ENCODE data around the gene SPIRE1. TPM values are rescaled to one million over a fixed set of nuclear protein-coding genes. Genes with fewer than 3 reads are reported as not detected.

Gene SPIRE1
- total RNA-seq, 1 experiment from 2014 or later: 14.5 TPM

DNA sequence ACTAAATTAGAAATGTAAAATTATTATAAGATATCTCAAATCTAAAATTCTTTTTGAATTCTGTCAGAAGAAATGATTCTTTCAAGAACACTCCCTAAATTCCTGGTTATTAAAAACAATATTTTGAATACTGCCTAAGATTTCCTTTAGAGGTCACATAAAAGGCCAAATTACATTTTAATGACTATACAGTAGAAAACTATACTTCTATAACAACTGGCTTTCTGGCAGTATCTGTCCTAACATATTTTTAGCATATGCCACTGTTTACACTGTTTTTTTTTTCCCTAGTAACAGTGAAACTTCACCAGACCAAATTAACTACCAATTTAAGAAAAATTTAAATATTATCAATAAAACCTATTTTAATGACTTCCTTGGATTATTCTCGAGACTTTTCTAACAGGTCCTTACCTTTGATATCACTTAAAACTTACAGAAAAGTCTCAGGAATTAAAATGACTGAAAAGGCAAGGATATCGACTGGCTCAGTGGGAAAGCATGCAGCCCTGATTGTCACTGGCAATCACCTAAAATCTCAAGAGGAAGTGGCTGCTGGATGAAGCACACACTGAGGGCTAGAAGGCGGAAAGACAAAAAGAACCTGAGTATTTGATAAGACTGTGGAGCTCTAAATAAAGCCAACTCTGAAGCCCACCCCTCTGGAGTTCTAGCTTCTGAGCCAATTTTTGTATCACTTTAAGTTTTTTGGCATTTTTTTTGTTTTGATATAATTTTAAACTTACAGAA lies 59.6 kb downstream of the SPIRE1 start:
- Histone ChIP-seq H3K27me3 (ENCODE audit: control insufficient read depth, insufficient read depth, low read length) (no peaks in the 10 kb centered on the region), H3K4me3 (ENCODE audit: insufficient read depth, low read depth, low read length) (no peak overlapping the region), H3K36me3 (replicated peaks; ENCODE audit: control insufficient read depth, insufficient read depth, low read length) (no peaks in the 10 kb centered on the region)
- DNase-seq: no peak

DNA sequence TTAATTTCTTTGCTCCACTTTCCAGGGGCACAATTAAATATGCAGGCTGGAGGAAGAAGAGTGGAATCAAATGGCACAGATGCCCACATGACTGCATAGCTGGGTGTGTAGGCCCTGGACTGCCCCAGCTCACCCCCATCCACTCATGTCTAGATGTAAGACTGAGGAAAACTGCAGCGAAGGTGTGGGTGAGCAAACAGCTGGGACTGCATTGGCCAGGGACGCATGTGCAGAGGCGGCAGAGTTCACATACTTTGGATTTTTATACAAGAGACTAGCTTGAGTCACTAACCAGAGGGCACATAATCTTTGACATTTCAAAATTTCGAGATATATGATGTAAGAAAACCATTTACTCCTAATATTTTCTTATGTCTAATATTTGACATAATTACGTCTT lies 60.1 kb downstream of the SPIRE1 start:
- Histone ChIP-seq H3K36me3 (replicated peaks; ENCODE audit: control insufficient read depth, insufficient read depth, low read length) (no peaks in the 10 kb centered on the region), H3K27me3 (ENCODE audit: control insufficient read depth, insufficient read depth, low read length) (no peaks in the 10 kb centered on the region), H3K4me3 (ENCODE audit: insufficient read depth, low read depth, low read length) (no peak overlapping the region)
- no peak for DNase-seq

DNA sequence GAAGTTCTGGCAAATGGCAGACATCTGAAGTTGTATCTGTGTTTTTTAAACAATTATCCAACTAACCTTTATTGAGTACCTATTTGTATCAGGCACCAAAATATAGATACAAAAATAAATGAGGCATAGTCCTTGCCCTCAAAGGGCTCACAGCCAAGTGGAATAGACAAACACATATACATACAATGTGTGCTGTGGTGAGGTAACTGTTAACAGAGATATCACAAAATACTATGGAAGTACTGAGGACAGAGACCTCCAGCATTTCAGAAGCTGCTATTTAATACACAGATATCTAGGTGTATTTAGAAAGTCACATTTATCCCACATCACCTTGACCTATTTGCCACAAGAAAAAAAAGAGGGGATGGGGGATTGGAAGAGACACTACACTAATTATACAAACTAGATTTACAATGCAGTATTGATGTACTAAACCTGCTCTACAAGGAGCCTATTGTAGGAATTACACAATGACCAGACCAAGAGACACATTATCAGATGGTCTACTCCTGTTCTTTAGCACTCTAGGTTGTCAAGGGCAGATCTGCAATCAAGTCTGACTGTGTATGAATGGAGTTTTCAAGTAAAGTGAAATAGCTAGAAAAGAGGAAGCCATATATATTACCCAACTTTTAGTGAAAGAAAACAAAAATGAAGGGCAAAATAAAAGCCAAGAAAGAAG lies 62.2 kb downstream of the SPIRE1 start:
- H3K36me3 ChIP-seq (replicated peaks; ENCODE audit: control insufficient read depth, insufficient read depth, low read length): no peaks in the 10 kb centered on the region
- DNase-seq: no peak
- no peaks in the 10 kb centered on the region for H3K27me3 ChIP-seq (ENCODE audit: control insufficient read depth, insufficient read depth, low read length)
- no peak overlapping the region for H3K4me3 ChIP-seq (ENCODE audit: insufficient read depth, low read depth, low read length)

DNA sequence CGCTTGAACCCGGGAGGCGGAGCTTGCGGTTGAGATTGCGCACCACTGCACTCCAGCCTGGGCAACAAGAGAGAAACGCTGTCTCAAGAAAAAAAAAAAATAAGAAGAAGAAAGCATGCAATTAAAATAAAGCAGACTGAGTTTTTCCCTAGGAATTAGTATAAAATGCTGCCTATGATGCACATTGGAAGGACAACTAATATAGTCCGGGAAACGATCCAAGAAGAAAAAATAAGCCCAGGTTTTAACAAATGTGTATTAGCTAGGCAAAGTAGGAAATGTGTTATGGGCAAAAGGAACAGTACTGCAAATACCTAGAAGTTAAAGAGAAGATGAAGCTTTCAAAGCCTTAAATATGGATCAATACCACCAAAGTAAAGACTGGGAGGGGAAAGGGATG lies 64.0 kb downstream of the SPIRE1 start:
- H3K27me3 ChIP-seq (ENCODE audit: control insufficient read depth, insufficient read depth, low read length): no peaks in the 10 kb centered on the region
- no peak overlapping the region for H3K4me3 ChIP-seq (ENCODE audit: insufficient read depth, low read depth, low read length)
- DNase-seq: no peak
- no peaks in the 10 kb centered on the region for H3K36me3 ChIP-seq (replicated peaks; ENCODE audit: control insufficient read depth, insufficient read depth, low read length)

DNA sequence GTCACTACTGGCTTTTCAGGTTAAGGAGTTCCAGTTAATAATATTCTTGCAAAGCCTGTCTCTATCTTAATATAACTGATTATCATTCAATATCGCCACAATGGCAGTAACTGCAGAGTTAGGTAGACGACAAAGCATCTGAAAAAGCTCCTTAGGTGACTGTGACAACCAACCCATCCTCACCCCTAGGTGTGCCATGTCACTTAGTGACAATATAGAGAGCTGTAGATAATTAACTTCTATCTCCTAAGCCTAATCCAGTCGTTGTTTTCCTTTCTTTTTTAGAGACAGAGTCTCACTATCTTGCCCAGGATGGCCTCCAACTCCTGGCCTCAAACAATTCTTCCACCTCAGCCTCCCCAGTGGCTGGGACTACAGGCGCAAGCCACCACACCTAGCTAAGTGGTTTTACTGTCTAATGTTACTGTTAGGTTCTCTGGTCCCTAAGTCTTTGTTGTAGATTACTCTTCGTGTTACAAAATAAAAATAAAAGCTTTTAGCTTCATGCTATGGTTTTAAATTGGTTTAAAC lies 65.2 kb downstream of the SPIRE1 start:
- no peak for DNase-seq
- H3K27me3 ChIP-seq (ENCODE audit: control insufficient read depth, insufficient read depth, low read length): no peaks in the 10 kb centered on the region
- H3K4me3 ChIP-seq (ENCODE audit: insufficient read depth, low read depth, low read length): no peak overlapping the region
- H3K36me3 ChIP-seq (replicated peaks; ENCODE audit: control insufficient read depth, insufficient read depth, low read length): no peaks in the 10 kb centered on the region

DNA sequence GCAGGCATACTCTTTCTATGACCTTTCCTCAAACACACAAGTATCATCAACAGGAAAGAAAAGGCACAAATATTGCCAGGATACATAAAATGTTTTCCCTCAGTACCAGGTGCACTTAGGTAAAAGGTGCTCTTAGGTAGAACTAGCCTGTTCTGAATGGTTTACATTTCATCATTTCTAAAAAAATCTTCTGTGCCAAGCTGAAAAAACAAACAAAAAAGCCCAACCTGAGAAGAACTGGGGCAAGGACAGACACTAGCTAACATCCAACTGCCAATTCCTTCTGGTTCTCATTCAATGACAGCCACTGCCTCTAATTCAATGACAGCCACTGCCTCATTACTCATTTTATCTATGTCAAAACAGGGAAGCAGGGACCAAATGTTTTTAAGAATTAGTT lies 68.5 kb downstream of the SPIRE1 start:
- no peak overlapping the region for H3K4me3 ChIP-seq (ENCODE audit: insufficient read depth, low read depth, low read length)
- H3K36me3 ChIP-seq (replicated peaks; ENCODE audit: control insufficient read depth, insufficient read depth, low read length): no peaks in the 10 kb centered on the region
- DNase-seq: no peak

DNA sequence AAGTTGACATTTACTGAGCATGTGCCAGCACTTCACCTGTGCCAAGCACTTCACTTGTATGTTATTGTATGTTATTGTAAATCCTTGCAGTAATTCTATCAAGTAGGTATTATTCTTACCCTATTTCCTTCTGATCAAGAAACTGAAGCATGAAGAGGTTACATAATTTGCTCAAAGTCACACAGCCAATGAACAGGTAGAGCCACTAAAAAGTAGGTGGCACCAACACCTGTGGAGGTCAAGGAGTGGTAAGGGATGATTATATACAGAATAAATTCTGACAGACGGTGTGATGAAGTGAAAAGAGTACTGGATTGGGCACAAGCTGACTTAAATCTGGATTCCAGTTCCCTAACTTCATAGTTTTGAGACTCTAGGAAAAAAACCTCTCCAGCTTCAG lies 71.0 kb downstream of the SPIRE1 start:
- DNase-seq: no peak
- H3K27me3 ChIP-seq (ENCODE audit: control insufficient read depth, insufficient read depth, low read length): no peaks in the 10 kb centered on the region
- H3K36me3 ChIP-seq (replicated peaks; ENCODE audit: control insufficient read depth, insufficient read depth, low read length): no peaks in the 10 kb centered on the region
- no peak overlapping the region for H3K4me3 ChIP-seq (ENCODE audit: insufficient read depth, low read depth, low read length)

More for the DNA sequence above, 68.5 kb downstream of the SPIRE1 start:
- H3K27me3 ChIP-seq (ENCODE audit: control insufficient read depth, insufficient read depth, low read length): no peaks in the 10 kb centered on the region

DNA sequence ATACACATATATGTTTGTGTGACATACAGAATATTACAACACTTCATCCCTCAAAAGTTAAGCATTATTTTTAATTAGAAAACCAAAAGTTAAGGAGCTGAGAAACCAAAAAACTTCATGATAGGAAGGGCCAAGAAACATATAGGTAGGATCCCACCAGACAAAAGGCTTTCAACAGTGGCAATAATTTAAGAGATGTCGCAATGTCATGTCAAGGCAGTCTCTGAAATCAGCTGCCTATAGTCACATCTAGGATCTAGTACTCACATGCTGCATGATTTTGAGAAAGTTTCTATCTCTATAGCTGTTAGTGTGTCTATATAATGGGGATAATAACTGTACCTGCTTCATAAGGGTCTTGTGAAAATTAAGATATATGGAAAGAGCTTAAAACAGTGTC lies 72.7 kb downstream of the SPIRE1 start:
- Histone ChIP-seq H3K36me3 (replicated peaks; ENCODE audit: control insufficient read depth, insufficient read depth, low read length) (no peaks in the 10 kb centered on the region), H3K4me3 (ENCODE audit: insufficient read depth, low read depth, low read length) (no peak overlapping the region), H3K27me3 (ENCODE audit: control insufficient read depth, insufficient read depth, low read length) (no peaks in the 10 kb centered on the region)
- DNase-seq: no peak

DNA sequence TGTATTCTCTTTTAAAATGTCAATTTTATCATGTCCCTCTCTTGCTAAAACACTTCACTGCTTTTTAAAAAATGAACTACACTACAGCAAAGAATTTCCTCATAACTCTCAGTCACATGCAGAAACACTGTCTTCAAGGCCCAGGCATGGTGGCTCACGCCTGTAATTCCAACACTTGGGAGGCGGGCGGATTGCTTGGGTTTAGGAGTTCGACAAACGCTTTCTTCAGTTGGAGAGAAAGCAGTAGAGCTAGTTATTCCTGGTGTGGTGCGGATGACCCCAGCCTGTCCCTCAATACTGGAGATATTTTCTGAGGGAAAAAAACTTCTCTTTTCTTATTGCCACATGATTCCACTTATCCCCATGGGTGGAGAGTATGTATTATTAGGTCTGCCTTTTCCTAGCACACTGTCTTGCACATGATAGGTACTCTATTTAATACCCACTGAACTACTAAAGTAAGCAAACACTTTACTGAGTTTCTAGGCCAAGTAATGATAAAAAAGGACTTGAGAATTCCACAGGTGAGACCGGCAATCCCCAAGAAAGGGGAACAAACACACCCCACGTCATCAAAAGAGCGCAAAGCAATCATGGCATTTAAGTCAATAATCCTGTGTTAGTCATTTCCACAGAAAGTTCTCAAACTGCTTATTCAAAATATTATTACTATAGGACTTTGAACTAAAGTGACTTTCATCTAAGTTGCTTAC lies 77.1 kb downstream of the SPIRE1 start:
- DNase-seq: no peak
- Histone ChIP-seq H3K27me3 (ENCODE audit: control insufficient read depth, insufficient read depth, low read length) (no peaks in the 10 kb centered on the region), H3K4me3 (ENCODE audit: insufficient read depth, low read depth, low read length) (no peak overlapping the region), H3K36me3 (replicated peaks; ENCODE audit: control insufficient read depth, insufficient read depth, low read length) (no peaks in the 10 kb centered on the region)

DNA sequence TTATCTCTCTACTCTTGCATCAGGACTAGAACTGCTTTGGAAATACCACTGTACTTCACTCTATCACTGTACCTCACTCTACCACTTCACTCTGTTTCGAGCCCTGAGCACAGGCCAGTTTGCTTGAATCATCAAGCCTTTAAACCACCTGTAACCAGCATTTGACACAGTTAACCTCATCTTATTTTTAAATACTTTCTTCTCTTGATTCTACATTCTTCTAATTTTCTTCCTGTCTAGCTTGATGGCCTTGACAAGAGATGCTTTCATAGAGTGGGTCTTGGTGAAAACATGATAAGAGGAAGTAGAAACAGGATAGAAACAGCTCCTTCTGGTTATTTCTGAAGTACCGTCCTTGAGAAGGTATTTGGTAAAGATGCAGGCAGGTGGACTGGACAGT lies 78.1 kb downstream of the SPIRE1 start:
- no peak for DNase-seq
- Histone ChIP-seq H3K36me3 (replicated peaks; ENCODE audit: control insufficient read depth, insufficient read depth, low read length) (no peaks in the 10 kb centered on the region), H3K27me3 (ENCODE audit: control insufficient read depth, insufficient read depth, low read length) (no peaks in the 10 kb centered on the region), H3K4me3 (ENCODE audit: insufficient read depth, low read depth, low read length) (no peak overlapping the region)

DNA sequence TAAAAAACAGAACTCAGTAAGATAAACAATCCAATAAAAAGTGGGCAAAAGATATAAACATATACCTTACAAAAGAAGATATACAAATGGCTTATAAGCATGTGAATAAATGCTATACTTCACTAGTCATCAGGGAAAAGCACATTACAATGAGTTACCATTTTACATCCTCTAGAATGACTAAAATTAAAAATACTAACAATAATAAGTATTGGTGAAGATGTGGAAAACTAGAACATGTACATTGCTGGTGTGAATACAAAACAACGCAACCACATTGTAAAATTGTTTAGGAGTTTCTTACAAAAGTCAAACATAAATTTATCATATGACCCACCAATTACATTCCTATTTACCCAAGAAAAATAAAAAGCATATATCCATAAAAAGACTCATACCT lies 80.1 kb downstream of the SPIRE1 start:
- H3K36me3 ChIP-seq (replicated peaks; ENCODE audit: control insufficient read depth, insufficient read depth, low read length): no peaks in the 10 kb centered on the region
- no peaks in the 10 kb centered on the region for H3K27me3 ChIP-seq (ENCODE audit: control insufficient read depth, insufficient read depth, low read length)

DNA sequence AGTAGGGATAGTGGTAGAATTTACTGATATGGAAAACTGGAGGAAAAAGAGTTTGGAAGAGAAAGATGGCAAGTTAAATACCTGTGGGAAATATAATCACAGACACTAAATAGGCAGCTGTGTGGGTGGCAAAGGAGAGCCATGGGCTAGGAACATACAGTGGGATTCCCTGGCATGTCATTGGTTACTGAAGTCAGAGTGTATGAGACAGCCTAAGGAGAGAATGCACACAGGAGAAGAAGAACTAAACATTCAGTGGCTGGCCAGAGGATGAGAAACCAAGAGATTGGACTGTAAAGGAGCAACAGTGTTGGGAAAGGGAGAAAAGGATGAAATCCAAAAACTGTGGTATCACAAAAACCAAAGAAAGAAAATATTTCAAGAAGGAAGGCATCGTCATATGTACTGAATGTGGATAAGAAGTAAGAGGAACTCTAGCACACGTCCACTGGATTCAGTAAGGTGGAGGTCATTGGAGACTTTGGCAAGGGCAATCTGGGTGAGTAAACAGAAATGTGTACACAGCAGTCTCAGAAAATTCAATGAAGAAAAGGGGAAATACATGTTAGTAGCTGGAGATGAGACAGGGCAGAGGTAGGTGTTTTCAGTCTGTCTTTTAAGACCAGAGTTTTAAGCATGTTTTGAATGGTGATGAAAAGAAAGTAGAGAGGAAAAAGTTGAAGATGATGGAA lies 83.3 kb downstream of the SPIRE1 start:
- Histone ChIP-seq H3K36me3 (replicated peaks; ENCODE audit: control insufficient read depth, insufficient read depth, low read length) (no peaks in the 10 kb centered on the region), H3K4me3 (ENCODE audit: insufficient read depth, low read depth, low read length) (no peak overlapping the region), H3K27me3 (ENCODE audit: control insufficient read depth, insufficient read depth, low read length) (no peaks in the 10 kb centered on the region)
- DNase-seq: no peak

More for the DNA sequence above, 80.1 kb downstream of the SPIRE1 start:
- no peak for DNase-seq
- H3K4me3 ChIP-seq (ENCODE audit: insufficient read depth, low read depth, low read length): no peak overlapping the region

DNA sequence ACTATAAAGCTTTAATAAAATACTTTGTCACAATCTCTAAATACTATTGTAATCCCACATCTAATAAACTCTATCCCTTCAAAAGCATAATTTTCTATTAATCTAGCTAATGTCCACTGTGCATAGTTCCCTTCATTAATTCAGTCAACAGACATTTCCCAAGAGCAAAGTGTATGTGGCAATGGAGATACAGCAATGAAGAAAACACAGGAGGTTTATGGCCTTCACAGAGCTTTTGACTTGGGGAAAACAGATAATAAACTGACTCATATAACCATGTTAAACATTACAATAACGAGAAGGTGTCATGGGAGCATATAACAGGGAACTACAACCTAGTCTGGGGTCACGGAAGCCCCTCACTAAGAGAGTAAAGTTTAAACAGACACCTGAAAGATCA lies 86.3 kb downstream of the SPIRE1 start:
- DNase-seq: no peak
- H3K27me3 ChIP-seq (ENCODE audit: control insufficient read depth, insufficient read depth, low read length): no peaks in the 10 kb centered on the region
- H3K36me3 ChIP-seq (replicated peaks; ENCODE audit: control insufficient read depth, insufficient read depth, low read length): no peaks in the 10 kb centered on the region
- no peak overlapping the region for H3K4me3 ChIP-seq (ENCODE audit: insufficient read depth, low read depth, low read length)

DNA sequence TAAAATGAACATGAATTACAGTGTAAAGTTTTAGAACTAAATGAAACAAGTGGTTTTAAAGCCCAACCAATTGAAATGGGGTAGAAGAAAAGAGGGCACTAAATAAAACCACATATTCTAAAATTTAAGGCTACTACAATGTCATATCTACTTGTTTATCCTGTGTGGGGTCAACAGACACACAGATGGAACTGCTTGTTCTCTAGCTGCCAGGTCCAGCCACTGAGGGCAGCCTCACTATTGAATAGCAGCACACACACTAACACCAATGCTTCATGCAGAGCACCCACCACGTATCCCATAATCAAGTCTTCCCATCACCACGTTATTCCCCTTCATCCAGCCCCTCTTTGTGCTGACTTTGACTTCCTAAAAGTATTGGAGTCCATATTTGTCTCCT lies 88.1 kb downstream of the SPIRE1 start:
- H3K36me3 ChIP-seq (replicated peaks; ENCODE audit: control insufficient read depth, insufficient read depth, low read length): no peaks in the 10 kb centered on the region
- DNase-seq: no peak
- no peaks in the 10 kb centered on the region for H3K27me3 ChIP-seq (ENCODE audit: control insufficient read depth, insufficient read depth, low read length)
- no peak overlapping the region for H3K4me3 ChIP-seq (ENCODE audit: insufficient read depth, low read depth, low read length)
